ENCODE results near the gene NFKB2.

DNA sequence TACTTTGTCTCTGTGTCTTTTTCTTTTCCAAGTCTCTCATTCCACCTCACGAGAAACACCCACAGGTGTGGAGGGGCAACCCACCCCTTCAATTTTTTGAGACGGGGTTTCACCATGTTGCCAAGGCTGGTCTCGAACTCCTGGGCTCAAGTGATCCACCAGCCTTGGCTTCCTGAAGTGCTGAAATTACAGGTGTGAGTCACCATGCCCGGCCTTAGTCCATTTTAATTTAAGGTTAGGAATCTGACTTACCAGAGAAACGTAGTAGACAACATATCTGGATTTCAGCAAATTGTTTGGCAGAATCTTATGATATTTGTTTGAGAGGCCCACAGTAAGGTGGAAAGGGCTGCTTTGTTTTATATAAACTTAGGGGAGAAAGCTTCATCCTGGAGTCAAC, 3.2 kb upstream of the NFKB2 start:
- no peak for TF ChIP-seq POLR2A (IDR thresholded peaks at IDR 0.05)
- TF ChIP-seq, protein P1, sequence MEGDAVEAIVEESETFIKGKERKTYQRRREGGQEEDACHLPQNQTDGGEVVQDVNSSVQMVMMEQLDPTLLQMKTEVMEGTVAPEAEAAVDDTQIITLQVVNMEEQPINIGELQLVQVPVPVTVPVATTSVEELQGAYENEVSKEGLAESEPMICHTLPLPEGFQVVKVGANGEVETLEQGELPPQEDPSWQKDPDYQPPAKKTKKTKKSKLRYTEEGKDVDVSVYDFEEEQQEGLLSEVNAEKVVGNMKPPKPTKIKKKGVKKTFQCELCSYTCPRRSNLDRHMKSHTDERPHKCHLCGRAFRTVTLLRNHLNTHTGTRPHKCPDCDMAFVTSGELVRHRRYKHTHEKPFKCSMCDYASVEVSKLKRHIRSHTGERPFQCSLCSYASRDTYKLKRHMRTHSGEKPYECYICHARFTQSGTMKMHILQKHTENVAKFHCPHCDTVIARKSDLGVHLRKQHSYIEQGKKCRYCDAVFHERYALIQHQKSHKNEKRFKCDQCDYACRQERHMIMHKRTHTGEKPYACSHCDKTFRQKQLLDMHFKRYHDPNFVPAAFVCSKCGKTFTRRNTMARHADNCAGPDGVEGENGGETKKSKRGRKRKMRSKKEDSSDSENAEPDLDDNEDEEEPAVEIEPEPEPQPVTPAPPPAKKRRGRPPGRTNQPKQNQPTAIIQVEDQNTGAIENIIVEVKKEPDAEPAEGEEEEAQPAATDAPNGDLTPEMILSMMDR (IDR thresholded peaks at IDR 0.05) = no peak

All from vagina (tissue), 2 donors.